Inferior parietal cortex (tissue), 1 donor: ENCODE results near the gene PSEN1.

Source experiments
- DNase-seq: peaks from one replicate; pipeline ENCODE4 v3.0.0-alpha.2; 2016; ENCODE audit errors: extremely low spot score

PSEN1 gene

DNA sequence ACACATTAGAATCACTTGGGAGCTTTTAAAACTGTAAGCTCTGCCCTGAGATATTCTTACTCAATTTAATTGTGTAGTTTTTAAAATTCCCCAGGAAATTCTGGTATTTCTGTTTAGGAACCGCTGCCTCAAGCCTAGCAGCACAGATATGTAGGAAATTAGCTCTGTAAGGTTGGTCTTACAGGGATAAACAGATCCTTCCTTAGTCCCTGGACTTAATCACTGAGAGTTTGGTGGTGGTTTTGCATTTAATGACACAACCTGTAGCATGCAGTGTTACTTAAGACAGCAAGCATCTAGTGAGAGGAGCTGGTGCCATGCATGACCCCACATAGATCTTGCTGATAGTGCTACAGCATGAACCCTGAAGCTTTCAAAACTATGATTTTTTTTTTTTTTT is 81.1 kb downstream of the PSEN1 start:
- DNase-seq, result no peak

DNA sequence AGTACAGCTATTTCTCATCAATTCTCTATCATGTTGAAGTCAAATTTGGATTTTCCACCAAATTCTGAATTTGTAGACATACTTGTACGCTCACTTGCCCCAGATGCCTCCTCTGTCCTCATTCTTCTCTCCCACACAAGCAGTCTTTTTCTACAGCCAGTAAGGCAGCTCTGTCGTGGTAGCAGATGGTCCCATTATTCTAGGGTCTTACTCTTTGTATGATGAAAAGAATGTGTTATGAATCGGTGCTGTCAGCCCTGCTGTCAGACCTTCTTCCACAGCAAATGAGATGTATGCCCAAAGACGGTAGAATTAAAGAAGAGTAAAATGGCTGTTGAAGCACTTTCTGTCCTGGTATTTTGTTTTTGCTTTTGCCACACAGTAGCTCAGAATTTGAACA is 83.8 kb downstream of the PSEN1 start:
- no peak for DNase-seq

DNA sequence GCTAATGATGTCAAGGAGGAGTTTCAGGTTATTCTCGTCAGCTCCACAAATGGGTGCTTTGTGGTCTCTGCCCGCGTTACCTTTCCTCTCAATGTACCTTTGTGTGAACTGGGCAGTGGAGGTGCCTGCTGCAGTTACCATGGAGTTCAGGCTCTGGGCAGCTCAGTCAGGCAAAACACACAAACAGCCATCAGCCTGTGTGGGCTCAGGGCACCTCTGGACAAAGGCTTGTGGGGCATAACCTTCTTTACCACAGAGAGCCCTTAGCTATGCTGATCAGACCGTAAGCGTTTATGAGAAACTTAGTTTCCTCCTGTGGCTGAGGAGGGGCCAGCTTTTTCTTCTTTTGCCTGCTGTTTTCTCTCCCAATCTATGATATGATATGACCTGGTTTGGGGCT is 84.3 kb downstream of the PSEN1 start:
- DNase-seq, result no peak

DNA sequence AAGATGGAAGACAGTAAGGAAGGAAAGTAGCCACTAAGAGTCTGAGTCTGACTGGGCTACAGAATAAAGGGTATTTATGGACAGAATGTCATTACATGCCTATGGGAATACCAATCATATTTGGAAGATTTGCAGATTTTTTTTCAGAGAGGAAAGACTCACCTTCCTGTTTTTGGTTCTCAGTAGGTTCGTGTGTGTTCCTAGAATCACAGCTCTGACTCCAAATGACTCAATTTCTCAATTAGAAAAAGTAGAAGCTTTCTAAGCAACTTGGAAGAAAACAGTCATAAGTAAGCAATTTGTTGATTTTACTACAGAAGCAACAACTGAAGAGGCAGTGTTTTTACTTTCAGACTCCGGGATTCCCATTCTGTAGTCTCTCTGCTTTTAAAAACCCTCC is 85.6 kb downstream of the PSEN1 start:
- DNase-seq, result no peak

DNA sequence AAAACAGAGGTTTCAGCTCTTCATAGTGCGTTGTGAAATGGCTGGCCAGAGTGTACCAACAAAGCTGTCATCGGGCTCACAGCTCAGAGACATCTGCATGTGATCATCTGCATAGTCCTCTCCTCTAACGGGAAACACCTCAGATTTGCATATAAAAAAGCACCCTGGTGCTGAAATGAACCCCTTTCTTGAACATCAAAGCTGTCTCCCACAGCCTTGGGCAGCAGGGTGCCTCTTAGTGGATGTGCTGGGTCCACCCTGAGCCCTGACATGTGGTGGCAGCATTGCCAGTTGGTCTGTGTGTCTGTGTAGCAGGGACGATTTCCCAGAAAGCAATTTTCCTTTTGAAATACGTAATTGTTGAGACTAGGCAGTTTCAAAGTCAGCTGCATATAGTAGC is 86.7 kb downstream of the PSEN1 start:
- no peak for DNase-seq

DNA sequence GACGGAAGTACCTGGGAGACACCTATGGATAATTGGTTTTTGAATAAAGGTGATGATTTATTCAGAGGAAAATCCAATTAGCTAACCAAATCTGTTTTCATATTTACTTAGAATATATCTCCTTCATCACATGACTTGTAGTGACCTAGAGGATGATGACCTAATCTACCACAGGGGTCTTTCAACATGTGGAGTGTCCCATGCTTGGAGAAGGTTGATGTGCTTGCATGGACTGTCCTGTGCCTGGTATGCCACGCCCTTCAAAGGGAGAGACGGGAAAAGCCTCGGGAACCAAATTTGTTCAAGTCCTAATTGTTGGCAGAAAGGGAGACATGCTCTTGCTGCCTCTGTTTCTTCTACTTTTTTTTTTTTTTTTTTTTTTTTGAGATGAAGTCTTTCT is 89.2 kb downstream of the PSEN1 start:
- no peak for DNase-seq

DNA sequence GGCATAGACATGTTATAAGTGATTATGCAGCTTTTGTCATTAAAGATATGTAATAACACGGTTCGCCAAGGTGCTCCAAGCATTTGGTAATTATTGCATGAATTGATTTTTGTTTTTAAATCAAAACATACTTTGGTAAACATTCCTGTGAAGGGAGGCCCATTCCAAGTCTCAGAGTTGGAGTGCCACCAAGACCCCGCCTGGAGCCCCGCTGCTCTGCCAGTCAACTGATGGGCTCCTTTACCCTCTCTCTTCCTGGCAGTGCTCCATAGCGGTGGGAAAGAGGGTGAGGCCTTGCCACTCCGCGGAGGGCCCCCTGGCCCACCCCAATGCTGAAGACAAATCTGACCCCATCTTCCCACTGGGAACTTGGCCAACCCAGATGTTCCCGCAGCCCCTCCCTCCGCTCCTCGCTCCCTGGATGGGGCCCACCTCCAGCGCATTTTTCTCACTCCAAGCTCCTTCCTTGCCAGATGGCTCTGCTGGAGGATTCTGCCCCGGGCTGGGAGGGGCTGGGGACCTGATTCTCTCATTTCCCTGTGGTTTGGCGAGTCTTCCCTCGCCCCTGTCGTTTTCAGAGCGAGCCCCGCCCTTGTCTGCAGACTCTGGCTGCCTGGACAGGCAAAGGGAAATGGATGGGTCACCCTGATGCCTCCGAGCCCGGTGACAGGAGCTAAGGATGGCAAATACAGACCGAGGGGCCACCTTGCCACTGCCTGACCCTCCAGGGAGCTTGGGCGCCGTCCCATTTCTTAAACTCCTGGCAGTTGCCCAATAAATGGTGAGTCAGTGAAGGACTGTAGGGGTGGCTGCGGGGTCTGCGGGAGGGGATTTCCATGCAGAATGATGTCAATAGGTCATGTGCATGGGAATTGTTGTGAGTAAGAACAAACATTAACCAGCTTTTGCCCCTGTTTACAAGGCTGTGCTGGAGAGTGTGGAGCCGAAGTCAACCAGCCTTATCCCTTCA is 91.8 kb downstream of the PSEN1 start:
- no peak for DNase-seq

DNA sequence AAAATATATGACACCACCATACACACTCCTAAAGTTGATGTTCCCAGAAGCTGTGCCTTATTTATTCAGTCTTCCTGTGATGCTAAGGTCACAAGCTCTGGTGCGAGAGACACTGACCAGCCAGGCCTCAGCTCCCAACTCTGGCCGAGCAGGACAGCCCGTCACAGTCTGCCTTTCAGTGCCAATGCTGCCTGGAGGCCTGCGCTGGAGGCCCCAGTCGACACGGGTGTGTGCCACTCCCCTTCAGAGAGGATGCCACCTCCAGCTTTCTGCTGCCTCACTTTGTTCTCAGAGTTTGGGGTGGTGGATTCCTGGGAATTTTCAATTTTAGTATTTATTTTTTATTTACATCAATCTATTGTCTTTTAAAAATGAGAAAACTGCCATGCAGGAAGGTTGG is 93.7 kb downstream of the PSEN1 start:
- DNase-seq, result no peak

DNA sequence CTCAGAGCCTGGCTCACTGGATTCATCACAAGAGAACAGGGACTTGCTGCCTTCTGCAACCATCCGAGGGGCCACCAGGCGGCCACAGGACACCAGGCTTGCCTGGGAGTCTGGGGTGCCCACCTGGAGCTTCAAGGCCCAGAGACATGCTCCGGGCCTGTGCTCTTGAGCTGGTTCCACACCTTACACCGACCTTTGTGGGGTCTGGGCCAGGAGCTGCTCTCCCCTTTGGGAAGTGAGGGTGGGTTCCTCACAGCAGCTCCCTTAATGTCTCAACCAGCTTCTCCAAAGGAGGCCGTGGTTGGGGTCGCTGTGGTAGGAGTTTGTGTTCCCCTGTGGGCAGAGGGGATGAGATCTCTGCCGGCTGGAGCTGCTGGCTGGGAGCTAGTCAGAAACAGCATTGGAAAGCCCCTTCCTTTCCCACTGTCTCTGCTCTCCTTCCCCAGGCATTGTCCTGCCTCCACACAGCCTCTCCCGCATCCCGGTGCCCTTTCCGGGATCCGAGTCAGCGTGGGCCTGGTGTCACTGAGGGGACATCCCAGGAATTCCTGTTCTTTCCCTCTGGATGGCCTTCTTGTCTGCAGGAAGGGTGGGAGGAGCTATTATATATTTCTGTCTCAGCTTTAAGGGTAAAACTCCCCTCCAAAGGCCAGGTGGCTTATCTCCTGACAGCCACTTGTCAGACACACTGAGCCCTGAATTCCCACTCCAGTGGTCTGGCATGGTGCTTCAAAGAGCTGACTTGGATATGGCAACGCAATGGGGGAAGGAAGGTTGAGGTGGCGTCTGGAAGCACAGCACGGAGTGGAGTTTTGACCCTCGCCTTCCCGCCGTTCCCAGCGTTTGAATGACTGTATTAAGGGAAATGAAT is 95.9 kb downstream of the PSEN1 start:
- no peak for DNase-seq

DNA sequence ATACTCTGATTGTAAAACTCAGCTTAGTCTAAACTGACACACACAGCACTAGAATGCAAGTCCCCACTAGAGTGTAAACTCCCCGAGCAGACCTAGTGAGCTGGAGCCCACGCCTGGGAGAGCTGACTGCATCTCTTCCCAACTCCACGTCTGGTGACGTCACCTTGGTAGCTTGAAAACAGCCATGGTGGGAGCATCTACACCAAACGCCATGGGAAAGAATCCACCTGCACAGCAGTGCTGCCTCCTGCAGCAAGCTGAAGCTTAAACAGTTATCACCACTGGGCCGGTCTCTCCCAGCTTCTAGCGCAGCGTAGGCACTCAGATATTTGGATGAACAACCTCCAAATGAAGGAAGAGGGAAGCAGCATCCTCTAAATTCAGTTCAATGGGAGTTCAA is 96.7 kb downstream of the PSEN1 start:
- DNase-seq, result no peak

DNA sequence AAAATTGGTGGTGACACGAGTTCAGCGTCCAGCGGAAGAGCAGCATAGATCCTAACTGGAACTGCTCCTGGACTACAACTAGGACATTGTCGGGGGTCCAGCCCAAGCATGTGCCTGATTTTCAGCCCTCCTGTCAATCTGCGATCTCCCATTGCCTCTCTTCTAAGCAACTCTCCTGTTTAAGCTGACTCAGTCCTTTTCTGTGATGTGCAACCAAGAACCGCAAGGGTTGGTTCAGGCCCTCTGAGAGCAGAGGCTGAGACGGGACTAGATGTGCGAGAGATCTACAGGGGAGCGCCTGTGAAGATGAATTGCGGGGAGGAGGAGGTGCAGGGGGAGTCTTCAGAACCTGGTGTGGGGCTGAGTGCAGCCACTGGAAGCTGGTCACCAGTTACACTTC is 97.3 kb downstream of the PSEN1 start:
- DNase-seq, result no peak

DNA sequence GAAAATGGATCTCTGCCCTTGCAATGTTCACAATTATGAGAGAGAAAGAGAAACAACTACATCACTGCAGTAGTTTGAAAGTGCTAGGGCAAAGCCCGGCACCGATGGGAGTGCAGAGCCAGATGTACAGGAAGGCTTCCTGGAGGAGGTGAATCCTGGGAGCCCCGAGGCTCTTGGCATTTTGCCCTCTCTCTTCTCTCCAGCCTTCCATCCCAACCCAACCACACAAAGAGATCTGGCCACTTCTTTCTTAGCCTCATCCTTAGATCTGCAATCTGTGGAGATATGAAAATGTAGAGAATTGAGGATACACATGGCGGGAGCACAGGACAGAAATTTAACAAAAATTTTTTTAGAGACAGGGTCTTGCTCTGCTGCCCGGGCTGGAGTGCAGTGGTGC is 97.7 kb downstream of the PSEN1 start:
- no peak for DNase-seq

DNA sequence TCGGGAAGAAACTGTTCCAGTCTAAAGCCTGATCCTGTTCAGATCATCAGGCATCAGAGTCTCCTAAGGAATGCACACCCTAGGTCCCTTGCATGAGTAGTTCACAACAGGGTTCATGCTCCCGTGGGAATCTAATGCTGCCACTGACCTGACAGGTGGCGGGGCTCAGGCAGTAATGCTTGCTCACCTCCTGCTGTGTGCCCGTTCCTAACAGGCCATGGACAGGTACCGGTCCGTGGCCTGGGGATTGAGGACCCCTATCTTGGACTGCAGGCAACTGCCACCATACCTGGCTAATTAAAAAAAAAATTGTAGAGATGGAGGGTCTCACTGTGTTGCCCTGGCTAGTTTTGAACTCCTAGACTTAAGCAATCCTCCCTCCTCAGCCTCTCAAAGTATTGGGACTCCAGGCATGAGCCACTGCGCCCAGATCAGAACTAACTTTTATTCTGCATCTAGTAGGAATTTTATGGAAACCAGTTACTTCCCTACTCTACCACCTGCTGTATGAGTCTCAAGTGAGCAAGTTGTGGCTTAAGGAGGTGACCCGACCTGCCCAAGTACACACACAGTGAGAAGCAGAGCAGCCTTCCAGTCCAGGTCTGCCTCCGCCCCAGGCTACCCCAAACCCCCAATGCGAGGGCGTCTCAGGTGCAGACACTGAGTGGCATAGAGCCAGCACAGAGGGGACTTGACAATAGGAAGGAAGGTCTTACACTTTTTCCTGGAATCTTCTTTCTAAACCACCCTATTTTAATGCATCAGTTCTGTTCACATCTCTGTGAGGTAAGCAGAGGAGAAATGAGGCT is 98.5 kb downstream of the PSEN1 start:
- no peak for DNase-seq

DNA sequence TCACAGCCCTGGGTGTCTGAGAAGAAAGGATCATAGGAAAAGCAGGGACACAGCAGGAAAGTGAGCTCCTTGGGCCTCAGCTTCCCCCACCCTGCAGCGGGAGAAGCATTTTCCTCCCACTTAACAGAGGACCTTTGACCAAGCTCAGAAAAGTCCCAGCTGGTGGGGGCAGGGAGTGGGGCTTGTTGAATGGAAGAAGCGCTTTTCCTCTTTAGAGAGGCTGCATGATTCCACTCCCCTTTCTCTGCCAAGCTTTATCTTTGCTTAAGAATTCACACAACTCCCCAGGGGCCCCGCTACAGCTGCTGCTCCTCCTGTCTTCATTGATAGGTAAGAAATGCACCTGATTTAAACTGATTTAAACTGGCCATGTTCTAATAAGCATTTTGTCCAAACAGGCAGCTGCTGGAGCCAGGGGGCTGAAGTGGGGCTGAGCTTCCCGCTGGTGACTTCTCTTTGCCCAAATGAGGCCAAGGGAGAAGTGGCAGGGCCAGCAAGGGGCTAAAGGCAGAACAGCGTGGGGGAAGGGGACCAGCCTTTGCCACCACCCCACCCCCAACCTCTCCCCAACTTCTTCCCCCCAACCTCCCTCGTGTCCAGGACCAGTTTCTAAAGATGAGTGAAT is 99.3 kb downstream of the PSEN1 start:
- DNase-seq, result no peak

DNA sequence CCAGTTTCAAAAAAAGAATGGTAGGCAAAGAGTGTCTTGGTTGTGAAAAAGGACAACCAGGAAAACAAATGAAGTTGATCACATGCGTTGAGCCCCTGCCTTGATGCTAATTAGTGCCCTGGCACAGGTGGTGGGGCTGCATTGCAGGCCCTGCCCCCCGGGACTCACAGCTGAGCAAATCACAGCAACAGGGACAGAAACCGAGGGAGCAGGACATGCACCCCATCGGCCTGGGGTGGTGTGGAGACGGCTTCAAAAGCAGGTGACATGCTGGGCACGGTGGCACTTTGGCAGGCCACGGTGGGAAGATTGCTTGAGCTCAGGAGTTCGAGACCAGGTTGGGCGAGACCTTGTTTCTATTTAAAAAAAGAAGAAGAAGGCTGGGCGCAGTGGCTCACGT is 99.8 kb downstream of the PSEN1 start:
- DNase-seq, result no peak

DNA sequence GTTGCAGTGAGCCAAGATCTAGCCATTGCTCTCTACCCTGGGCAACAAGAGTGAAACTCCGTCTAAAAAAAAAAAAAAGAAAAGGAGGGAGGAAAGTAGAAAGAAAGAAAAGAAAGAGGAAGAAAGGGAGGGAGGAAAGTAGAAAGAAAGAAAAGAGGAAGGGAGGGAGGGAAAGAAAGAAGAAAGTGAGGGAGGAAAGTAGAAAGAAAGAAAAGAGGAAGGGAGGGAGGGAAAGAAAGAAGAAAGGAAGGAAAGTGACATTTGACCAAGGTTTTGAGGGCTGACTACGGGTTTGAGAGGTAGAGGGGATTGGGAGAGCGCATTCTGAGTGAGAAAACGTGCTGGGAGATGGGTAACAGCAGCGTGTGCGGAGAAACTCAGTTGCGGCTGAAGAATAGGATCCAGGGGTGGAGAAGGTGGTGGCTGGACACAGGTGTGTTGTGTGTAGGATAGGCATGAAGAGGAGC is 100.5 kb downstream of the PSEN1 start:
- no peak for DNase-seq

DNA sequence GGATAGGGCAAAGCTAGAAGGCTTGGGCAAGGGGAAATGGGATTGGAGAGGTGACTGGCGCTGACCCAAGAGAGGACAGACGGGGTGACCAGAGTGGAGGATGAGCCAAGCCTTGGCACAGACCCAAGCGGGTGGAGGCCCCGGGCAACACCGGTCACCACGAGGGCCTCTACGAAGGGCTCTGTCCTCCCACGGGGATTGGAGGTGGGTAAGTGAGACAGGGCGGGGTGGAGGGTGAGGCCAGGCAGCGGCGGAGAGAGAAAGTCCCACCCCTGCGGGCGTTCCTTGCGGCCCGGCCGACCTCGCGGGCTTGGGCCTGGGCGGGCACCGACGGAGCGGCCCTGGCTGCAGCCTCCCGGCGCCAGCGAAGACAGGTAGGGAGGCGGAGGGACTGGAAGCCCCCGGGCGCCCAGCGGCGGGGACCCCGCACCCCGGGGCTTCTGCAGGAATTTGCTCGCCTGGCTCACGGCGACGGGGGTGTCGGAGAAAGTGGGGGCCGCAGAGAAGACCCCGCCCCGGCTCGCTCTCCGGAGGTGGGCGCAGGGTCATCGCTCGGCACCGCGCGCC is 101.0 kb downstream of the PSEN1 start, which contains the start of gene PAPLN:
PAPLN (plus strand) TSS at position 288 of the 567 bp plus-strand sequence. CDS start 2,273 bp downstream, outside the sequence.
- no peak for DNase-seq

DNA sequence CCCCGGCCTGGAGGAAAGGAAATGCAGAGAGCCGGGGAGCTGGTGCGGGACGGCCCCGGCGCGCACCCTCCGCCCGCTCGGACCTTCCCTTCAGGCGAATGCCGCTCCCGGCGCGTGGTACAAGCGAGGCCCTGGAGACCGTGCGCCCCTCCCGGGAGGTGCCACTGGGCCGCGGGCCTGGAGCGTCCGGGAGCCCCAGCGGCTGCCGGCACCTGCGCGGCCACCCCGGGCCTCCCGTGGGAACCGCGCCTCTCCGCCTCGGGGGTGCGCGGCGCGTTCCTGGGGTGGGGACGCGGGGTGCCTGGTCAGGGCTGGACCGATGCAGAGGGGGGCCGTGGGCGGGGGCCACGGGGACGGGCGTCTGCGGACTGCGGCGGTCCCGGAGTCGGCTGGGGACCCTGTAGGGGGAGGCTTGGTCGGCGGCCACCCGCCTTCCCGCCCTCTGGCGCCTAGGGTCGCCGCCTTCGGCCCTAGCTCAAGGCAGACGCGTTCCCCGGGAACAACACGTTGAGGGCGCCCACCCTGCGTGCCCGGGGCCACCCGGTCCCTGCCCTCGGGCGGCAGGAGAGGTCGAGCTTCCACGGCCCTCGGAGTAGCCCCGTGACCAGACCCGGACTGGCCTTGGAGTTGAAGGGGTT is 101.6 kb downstream of the PSEN1 start:
- no peak for DNase-seq

DNA sequence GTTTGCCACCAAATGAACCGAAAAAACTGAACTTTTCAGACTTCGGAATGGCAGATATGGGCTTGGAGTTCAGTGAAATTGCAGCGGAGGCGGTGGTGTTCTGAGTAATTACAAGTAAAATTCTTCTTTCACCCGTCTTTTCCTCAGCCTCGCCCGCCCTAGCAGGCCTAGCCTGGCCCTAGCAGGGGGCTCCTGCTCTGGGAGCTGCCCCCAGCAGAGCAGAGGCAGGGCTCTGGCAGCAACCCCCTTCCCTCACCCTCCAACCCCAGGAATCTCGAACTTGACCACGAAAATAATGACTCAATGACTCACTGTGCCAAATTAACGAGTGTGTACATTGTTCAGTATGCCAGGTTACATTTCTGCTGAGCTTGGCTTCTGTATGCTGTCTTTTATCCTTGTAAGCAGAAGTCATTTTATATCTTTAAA is 102.1 kb downstream of the PSEN1 start:
- no peak for DNase-seq

DNA sequence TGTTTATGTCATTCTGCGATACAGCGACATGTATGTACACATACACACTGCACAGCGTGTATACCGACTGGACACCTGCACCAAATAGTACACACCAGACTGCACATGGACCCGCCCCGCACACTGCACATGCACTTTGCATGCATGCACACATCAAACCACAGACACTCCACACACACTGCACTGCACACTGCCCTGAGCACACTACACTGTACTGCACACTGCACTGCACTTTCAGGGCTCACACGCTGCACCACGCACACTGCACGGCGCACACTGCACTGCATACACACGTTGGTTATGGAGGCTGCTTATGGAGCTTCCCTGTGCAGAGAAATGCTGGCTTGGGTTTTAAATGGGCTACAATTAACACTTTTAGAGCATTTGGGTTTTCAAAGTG is 102.6 kb downstream of the PSEN1 start:
- no peak for DNase-seq
